HepG2 (cell line): ENCODE results near the gene PCSK7. TPM values are rescaled to one million over a fixed set of nuclear protein-coding genes. Genes with fewer than 3 reads are reported as not detected.

ENCODE experiments used
- ATAC-seq: fragments of 200-7000 bp; cut with Tn5 transposase; 3 replicates; pipeline ENCODE4 v1.9.1; 2020; ENCODE audit warnings: mild to moderate bottlenecking, moderate library complexity
- BruUV-seq: library from RNA; stranded (reverse); fragments of 400-500 nt; replicated peaks from 2 replicates; lab custom pipeline; 2021; lab: Mats Ljungman, UMichigan
- CTCF ChIA-PET: fragments of 300-600 bp; formaldehyde crosslinking; extraction: SDS; loops from one replicate; lab custom pipeline; 2021; ENCODE audit warnings: low total read pairs, inconsistent platforms, low intra/inter-chr PET ratio; lab: Yijun Ruan, JAX
- POLR2A ChIA-PET: fragments of 350-600 bp; sonication (Branson Sonifier 250); formaldehyde crosslinking; loops from one replicate; lab custom pipeline; 2020; ENCODE audit warnings: antibody characterized with exemption, inconsistent platforms; lab: Yijun Ruan, JAX
- DNase-seq: peaks from one replicate; pipeline ENCODE4 v3.0.0-alpha.2; 2015; ENCODE audit warnings: low spot score
- FAIRE-seq: peaks from 3 replicates; lab custom pipeline; 2011; peaks lifted over from hg19 to GRCh38; lab: Jason Lieb, UNC
- H2AFZ ChIP-seq: one replicate; pipeline ENCODE4 v1.6.1; 2011; ENCODE audit warnings: low read length, inconsistent platforms
- H3K27ac ChIP-seq: fragments of 300-600 bp; 3 replicates; pipeline ENCODE4 v1.8.0; 2011; ENCODE audit warnings: mixed run types, mild to moderate bottlenecking, mixed read lengths, low read length, inconsistent platforms; ENCODE audit not compliant: insufficient read depth; ENCODE audit errors: extremely low read length
- H3K27me3 ChIP-seq, 2 experiments: fragments of 200-600 bp in 1 of 2; 2 replicates in 1 of 2; 3 replicates in 1 of 2; pipeline versions ENCODE4 v1.6.0 to v1.8.0; 2011; ENCODE audit warnings: low read length in 2 of 2, mild to moderate bottlenecking in 2 of 2, moderate library complexity in 2 of 2, inconsistent platforms in 1 of 2; ENCODE audit not compliant: insufficient read depth in 2 of 2, control insufficient read depth in 1 of 2
- H3K36me3 ChIP-seq, 2 experiments: fragments of 200-600 bp in 1 of 2; replicated peaks in 1 of 2; 2 replicates in 1 of 2; 3 replicates in 1 of 2; pipeline versions ENCODE4 v1.5.1 to v1.8.0; 2011; ENCODE audit warnings: low read length in 2 of 2, inconsistent platforms in 1 of 2; ENCODE audit not compliant: insufficient read depth in 2 of 2, control insufficient read depth in 1 of 2
- H3K4me1 ChIP-seq: 2 replicates; pipeline ENCODE4 v1.5.1; 2012; ENCODE audit warnings: low read length, inconsistent platforms; ENCODE audit not compliant: insufficient read depth
- H3K4me2 ChIP-seq: 2 replicates; pipeline ENCODE4 v1.6.0; 2011; ENCODE audit warnings: low read depth, low read length, inconsistent platforms
- H3K4me3 ChIP-seq, 3 experiments: fragments of 200-600 bp in 1 of 3; sonication (generic), shearing (Covaris generic) in 1 of 3; replicated peaks in 1 of 3; 2 replicates each; pipeline ENCODE4 v1.5.1; 2011 to 2016; ENCODE audit warnings: low read length in 3 of 3, inconsistent platforms in 2 of 3, low read depth in 2 of 3, mild to moderate bottlenecking in 2 of 3, control low read depth in 1 of 3, mixed read lengths in 1 of 3; ENCODE audit not compliant: insufficient read depth in 1 of 3
- H3K79me2 ChIP-seq: one replicate; pipeline ENCODE4 v1.6.1; 2011; ENCODE audit warnings: low read length, inconsistent platforms; ENCODE audit not compliant: insufficient read depth
- H3K9ac ChIP-seq: 2 replicates; pipeline ENCODE4 v1.6.0; 2011; ENCODE audit warnings: mild to moderate bottlenecking, low read depth, low read length, inconsistent platforms; ENCODE audit not compliant: insufficient read depth
- H3K9me3 ChIP-seq: 2 replicates; pipeline ENCODE4 v1.5.1; 2012; ENCODE audit warnings: mild to moderate bottlenecking, low read length
- H4K20me1 ChIP-seq: 2 replicates; pipeline ENCODE4 v1.6.0; 2011; ENCODE audit warnings: inconsistent platforms, mild to moderate bottlenecking, low read length, moderate library complexity; ENCODE audit not compliant: insufficient read depth
- FLYWCH1 ChIP-seq: sonication (generic); formaldehyde crosslinking; IDR thresholded peaks from 2 replicates; pipeline ENCODE4 v1.8.1; 2023; ENCODE audit warnings: mild to moderate bottlenecking, missing genetic modification reagents
- HNF1B ChIP-seq: sonication (generic); formaldehyde crosslinking; IDR thresholded peaks from 2 replicates; pipeline ENCODE4 v1.5.1; 2020; ENCODE audit warnings: mild to moderate bottlenecking, moderate library complexity, missing genetic modification reagents
- MAZ ChIP-seq, 2 experiments: sonication (generic) in 1 of 2; formaldehyde crosslinking in 1 of 2; IDR thresholded peaks; 2 replicates each; pipeline versions ENCODE4 v1.5.0 to v1.6.1; 2012 to 2020; ENCODE audit warnings: low read depth in 2 of 2, mild to moderate bottlenecking in 2 of 2, borderline replicate concordance in 1 of 2, improper control_type of control experiment in 1 of 2, low read length in 1 of 2, missing genetic modification reagents in 1 of 2, moderate library complexity in 1 of 2
- POGZ ChIP-seq: sonication (generic); formaldehyde crosslinking; IDR thresholded peaks from 2 replicates; pipeline ENCODE4 v1.4.0; 2020; ENCODE audit warnings: mild to moderate bottlenecking, missing genetic modification reagents
- ZNF124 ChIP-seq: sonication (generic); formaldehyde crosslinking; IDR thresholded peaks from 2 replicates; pipeline ENCODE4 v1.4.0; 2020; ENCODE audit warnings: missing genetic modification reagents
- ZNF562 ChIP-seq: sonication (generic); formaldehyde crosslinking; IDR thresholded peaks from 2 replicates; pipeline ENCODE4 v1.8.0; 2022; ENCODE audit warnings: missing genetic modification reagents, borderline replicate concordance
- ZNF569 ChIP-seq: sonication (generic); formaldehyde crosslinking; IDR thresholded peaks from 2 replicates; pipeline ENCODE4 v1.5.0; 2020; ENCODE audit warnings: mild to moderate bottlenecking, missing genetic modification reagents, moderate library complexity, borderline replicate concordance
- ZNF572 ChIP-seq: sonication (generic); formaldehyde crosslinking; IDR thresholded peaks from 2 replicates; pipeline ENCODE4 v1.5.1; 2020; ENCODE audit warnings: mild to moderate bottlenecking, missing genetic modification reagents
- ZNF75D ChIP-seq: sonication (generic); formaldehyde crosslinking; IDR thresholded peaks from 2 replicates; pipeline ENCODE4 v1.8.1; 2023; ENCODE audit warnings: missing genetic modification reagents, mild to moderate bottlenecking, borderline replicate concordance
- WGBS: methylation state at CpG from one replicate; pipeline ENCODE4 v1.1.6; 2017; ENCODE audit warnings: low lambda C conversion rate; 5-methylcytosine and 5-hydroxymethylcytosine counted together
- in situ Hi-C: cut with HindIII; loops from 2 replicates; pipeline ENCODE4 v1.10.0; 2017; ENCODE audit warnings: low pct_unique_long_range_greater_than_20kb; ENCODE audit not compliant: extremely low pct_ligation_motif_present
- intact Hi-C: fragments of 100-400 bp; cut with micrococcal nuclease; formaldehyde crosslinking; loops from one replicate; pipeline ENCODE4 v1.10.0; 2022; ENCODE audit not compliant: unreplicated experiment
- polyA plus RNA-seq, 8 experiments: library from polyadenylated mRNA; depleted of rRNA in 3 of 8; stranded (reverse) in 7 of 8; unstranded in 1 of 8; fragments of >200 nt; fragmentation: Illumina TruSeq in 4 of 8; extraction: Trizol in 4 of 8; gene quantifications; 2 replicates each; pipeline versions ENCODE4 v1.2.1 to v1.2.3, GENCODE V29; 2011 to 2016; ENCODE audit warnings: low read depth in 4 of 8, missing spikeins in 1 of 8, mixed read lengths in 1 of 8; ENCODE audit not compliant: insufficient read depth in 1 of 8
- total RNA-seq, 5 experiments: library from RNA; depleted of rRNA; stranded (reverse); fragments of >200 nt; fragmentation: Illumina TruSeq; extraction: Trizol; gene quantifications; 2 replicates each; pipeline ENCODE4 v1.2.3, GENCODE V29; 2016; ENCODE audit warnings: low read depth in 1 of 5
- TF ChIP-seq, protein P1 (sequence below): sonication (generic); formaldehyde crosslinking; IDR thresholded peaks from 2 replicates; pipeline ENCODE4 v1.4.0; 2020; ENCODE audit warnings: missing genetic modification reagents, borderline replicate concordance
- TF ChIP-seq, protein P2 (sequence below): sonication (generic); formaldehyde crosslinking; IDR thresholded peaks from 2 replicates; pipeline ENCODE4 v1.4.0; 2020; ENCODE audit warnings: mild to moderate bottlenecking, missing genetic modification reagents

PCSK7 gene
- total and polyA plus RNA-seq, 2 of the 13 experiments (the other 11 are each of a cell fraction or from before 2014, with no cell fraction given) = 13.4 to 13.8 TPM

- intact Hi-C loops = loop anchor here (1.0 kb wide), 1 partner anchor 25 kb away; no protein-coding TSS in a partner anchor
- no peak for ATAC-seq
- CTCF ChIA-PET = no interaction called here
- POLR2A ChIA-PET = no interaction called here
- no peak overlapping the region for H3K9ac ChIP-seq
- H3K4me3 ChIP-seq = no peak overlapping the region
- H3K4me1 ChIP-seq = peaks cover 9% of the 10 kb centered on the region
- 87% methylated on average over 8 of the region's 14 CpGs for WGBS
- no peak overlapping the region for H3K27ac ChIP-seq
- H4K20me1 ChIP-seq = no peaks in the 10 kb centered on the region
- in situ Hi-C loops = no loop called here
- no peak for DNase-seq
- no peak overlapping the region for H2AFZ ChIP-seq
- no peak overlapping the region for H3K4me2 ChIP-seq
- TF ChIP-seq ZNF562 (CRISPR knock-in tag) (no peak), FLYWCH1 (no peak), ZNF569 (CRISPR knock-in tag) (no peak), ZNF75D (no peak), MAZ (IDR thresholded peaks at IDR 0.05; ENCODE audit: borderline replicate concordance, low read depth, low read length) (no peak), MAZ (CRISPR knock-in tag; IDR thresholded peaks at IDR 0.05; ENCODE audit: low read depth) (no peak)
- BruUV-seq = no TSS peak
- H3K9me3 ChIP-seq = no peaks in the 10 kb centered on the region
- peaks cover 0 to 3% of the 10 kb centered on the region in 2 experiments; a peak in 1 of 5 replicates for H3K36me3 ChIP-seq
- FAIRE-seq = no peak
- H3K79me2 ChIP-seq = no peaks in the 10 kb centered on the region
- no peaks in the 10 kb centered on the region for H3K27me3 ChIP-seq
Observed at GRCh38 chr11:117201658-117202305, 30.1 kb downstream of the PCSK7 start.

DNA sequence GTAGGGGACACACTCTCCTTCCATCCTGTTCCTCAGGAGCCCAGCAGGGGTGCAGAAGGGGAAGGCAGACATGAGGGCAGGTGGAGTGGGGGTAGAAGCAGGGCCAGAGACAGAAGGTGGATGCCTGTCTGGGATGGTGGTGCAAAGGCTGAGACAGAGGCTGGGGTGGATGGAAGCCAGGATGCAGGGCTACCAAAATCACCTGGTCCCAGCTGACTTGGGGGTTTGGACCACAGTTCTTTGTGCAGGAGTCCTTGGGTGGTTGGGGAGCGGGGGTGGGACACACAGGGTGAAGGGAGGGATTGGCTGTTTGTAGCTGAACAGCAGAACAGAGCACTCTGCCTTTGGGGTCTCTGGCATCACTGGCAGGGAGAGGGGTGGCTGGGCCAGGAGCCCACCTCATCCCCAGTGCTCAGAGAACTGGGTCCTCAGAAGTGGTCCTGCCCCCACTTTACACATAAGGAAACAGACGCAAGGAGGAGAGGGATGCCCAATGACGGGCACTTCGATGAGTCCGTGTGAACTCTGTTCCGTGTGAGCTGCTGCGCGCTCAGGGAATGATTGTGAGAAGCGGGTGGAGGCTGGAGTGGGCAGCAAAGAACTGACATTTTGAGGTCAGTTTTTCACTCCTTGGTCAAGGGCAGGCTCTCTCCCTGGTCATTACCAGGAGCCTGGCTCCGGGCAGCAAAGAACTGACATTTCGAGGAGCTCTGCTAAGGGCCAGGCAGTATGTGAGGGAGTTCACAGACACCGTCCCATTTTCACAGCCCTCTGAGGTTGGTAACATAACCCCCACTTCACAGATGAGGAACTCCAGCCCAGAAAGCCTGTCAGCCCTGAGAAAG, 30.8 kb downstream of the PCSK7 start:
- CTCF ChIA-PET = no interaction called here
- TF ChIP-seq POGZ (CRISPR knock-in tag) = no peak
- TF ChIP-seq ZNF572 = no peak
- no peak for TF ChIP-seq ZNF124 (CRISPR knock-in tag)
- TF ChIP-seq, protein P1, sequence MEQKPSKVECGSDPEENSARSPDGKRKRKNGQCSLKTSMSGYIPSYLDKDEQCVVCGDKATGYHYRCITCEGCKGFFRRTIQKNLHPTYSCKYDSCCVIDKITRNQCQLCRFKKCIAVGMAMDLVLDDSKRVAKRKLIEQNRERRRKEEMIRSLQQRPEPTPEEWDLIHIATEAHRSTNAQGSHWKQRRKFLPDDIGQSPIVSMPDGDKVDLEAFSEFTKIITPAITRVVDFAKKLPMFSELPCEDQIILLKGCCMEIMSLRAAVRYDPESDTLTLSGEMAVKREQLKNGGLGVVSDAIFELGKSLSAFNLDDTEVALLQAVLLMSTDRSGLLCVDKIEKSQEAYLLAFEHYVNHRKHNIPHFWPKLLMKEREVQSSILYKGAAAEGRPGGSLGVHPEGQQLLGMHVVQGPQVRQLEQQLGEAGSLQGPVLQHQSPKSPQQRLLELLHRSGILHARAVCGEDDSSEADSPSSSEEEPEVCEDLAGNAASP (CRISPR knock-in tag) = no peak
- no peak for TF ChIP-seq HNF1B (CRISPR knock-in tag)
- TF ChIP-seq, protein P2, sequence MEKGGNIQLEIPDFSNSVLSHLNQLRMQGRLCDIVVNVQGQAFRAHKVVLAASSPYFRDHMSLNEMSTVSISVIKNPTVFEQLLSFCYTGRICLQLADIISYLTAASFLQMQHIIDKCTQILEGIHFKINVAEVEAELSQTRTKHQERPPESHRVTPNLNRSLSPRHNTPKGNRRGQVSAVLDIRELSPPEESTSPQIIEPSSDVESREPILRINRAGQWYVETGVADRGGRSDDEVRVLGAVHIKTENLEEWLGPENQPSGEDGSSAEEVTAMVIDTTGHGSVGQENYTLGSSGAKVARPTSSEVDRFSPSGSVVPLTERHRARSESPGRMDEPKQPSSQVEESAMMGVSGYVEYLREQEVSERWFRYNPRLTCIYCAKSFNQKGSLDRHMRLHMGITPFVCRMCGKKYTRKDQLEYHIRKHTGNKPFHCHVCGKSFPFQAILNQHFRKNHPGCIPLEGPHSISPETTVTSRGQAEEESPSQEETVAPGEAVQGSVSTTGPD (CRISPR knock-in tag) = no peak

More for the DNA sequence above, 30.8 kb downstream of the PCSK7 start:
- BruUV-seq = no TSS peak
- Histone ChIP-seq H3K27me3 (no peaks in the 10 kb centered on the region), H3K4me1 (peaks cover 9% of the 10 kb centered on the region), H3K36me3 (peaks cover 0 to 3% of the 10 kb centered on the region in 2 experiments; a peak in 1 of 5 replicates), H4K20me1 (no peaks in the 10 kb centered on the region), H3K9ac (no peak overlapping the region), H3K4me2 (no peak overlapping the region), H3K9me3 (no peaks in the 10 kb centered on the region), H3K79me2 (no peaks in the 10 kb centered on the region), H2AFZ (no peak overlapping the region), H3K27ac (no peak overlapping the region), H3K4me3 (no peak overlapping the region)
- POLR2A ChIA-PET = no interaction called here
- DNase-seq (no peak), FAIRE-seq (no peak), ATAC-seq (no peak)
- WGBS = 92% methylated on average over 8 of the region's 12 CpGs
- intact Hi-C loops = loop anchor here (1.0 kb wide), 1 partner anchor 25 kb away; no protein-coding TSS in a partner anchor
- in situ Hi-C loops = no loop called here
